T47D (cell line): Measurements from ENCODE around the gene TOMM40.

Experiments used
- DNase-seq, 2 experiments: peaks; one replicate each; pipeline versions ENCODE4 v3.0.0 to v3.0.0-alpha.2; 2011 to 2012; ENCODE audit warnings: low read depth in 1 of 2, low spot score in 1 of 2
- JUND ChIP-seq: IDR thresholded peaks from 2 replicates; pipeline ENCODE4 v1.6.1; 2012; ENCODE audit warnings: low read depth
- in situ Hi-C: cut with HindIII; loops from 2 replicates; pipeline ENCODE4 v1.10.0; 2016; ENCODE audit warnings: low sequenced_read_pairs, low pct_unique_long_range_greater_than_20kb

The TOMM40 gene

GRCh38 chr19:44892932-44893331, 1.9 kb downstream of the TOMM40 start:
- in situ Hi-C loops: no loop called here
- no peak for TF ChIP-seq JUND
- DNase-seq: no peak

- in situ Hi-C loops: no loop called here
- no peak for DNase-seq
- no peak for TF ChIP-seq JUND
These were observed 2.4 kb downstream of the TOMM40 start for GRCh38 chr19:44893332-44894051.

GRCh38 chr19:44894052-44894400, 3.0 kb downstream of the TOMM40 start:
- no peak for DNase-seq
- in situ Hi-C loops: no loop called here
- no peak for TF ChIP-seq JUND

GRCh38 chr19:44894946-44895345, 3.9 kb downstream of the TOMM40 start:
- TF ChIP-seq JUND: no peak
- DNase-seq: no peak
- in situ Hi-C loops: no loop called here

GRCh38 chr19:44897835-44898234, 6.8 kb downstream of the TOMM40 start:
- no peak for DNase-seq
- in situ Hi-C loops: no loop called here
- TF ChIP-seq JUND: no peak

- TF ChIP-seq JUND: no peak
- in situ Hi-C loops: no loop called here
- no peak for DNase-seq
These were observed 9.5 kb downstream of the TOMM40 start for GRCh38 chr19:44900328-44901244.

- no peak for DNase-seq
- no peak for TF ChIP-seq JUND
- in situ Hi-C loops: no loop called here
These were observed 12.2 kb downstream of the TOMM40 start for GRCh38 chr19:44903216-44903601.

GRCh38 chr19:44903602-44904425, 12.8 kb downstream of the TOMM40 start:
- peak; percentile 43 to 62 for DNase-seq
- TF ChIP-seq JUND: no peak
- in situ Hi-C loops: no loop called here

GRCh38 chr19:44904426-44904994, 13.5 kb downstream of the TOMM40 start:
- TF ChIP-seq JUND: no peak
- in situ Hi-C loops: no loop called here
- DNase-seq: no peak

GRCh38 chr19:44905437-44906160, 14.5 kb downstream of the TOMM40 start, which contains the start of gene APOE:
Gene APOE (plus strand): TSS chr19:44905796. CDS start chr19:44906625, 829 bp downstream.
- no peak for TF ChIP-seq JUND
- DNase-seq: peak; percentile 42 to 69
- in situ Hi-C loops: no loop called here

- TF ChIP-seq JUND: no peak
- in situ Hi-C loops: no loop called here
- DNase-seq: no peak
These were observed 16.6 kb downstream of the TOMM40 start for GRCh38 chr19:44907613-44908012.
